ENCODE data around the gene SLC6A4.

SLC6A4 gene

DNA sequence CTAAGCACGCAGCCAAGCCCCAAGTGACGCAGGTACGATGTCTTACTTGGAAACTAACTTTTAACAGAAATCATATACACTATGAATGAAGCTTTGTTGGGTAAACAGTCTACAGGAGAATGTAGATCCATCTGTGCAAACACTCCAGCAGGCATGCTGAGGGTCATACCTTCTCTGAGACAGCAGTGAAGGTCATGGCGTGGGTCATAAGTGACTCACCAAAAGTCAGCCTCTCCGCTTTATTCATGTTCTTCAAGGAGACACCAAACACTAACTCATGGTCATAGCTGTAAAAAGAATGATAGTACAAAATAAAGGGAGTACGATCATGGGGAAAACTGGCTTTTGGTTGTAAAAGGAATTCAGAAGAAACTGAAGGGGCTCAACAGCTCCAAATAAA is 35.6 kb upstream of the SLC6A4 start:
- TF ChIP-seq, protein P1, sequence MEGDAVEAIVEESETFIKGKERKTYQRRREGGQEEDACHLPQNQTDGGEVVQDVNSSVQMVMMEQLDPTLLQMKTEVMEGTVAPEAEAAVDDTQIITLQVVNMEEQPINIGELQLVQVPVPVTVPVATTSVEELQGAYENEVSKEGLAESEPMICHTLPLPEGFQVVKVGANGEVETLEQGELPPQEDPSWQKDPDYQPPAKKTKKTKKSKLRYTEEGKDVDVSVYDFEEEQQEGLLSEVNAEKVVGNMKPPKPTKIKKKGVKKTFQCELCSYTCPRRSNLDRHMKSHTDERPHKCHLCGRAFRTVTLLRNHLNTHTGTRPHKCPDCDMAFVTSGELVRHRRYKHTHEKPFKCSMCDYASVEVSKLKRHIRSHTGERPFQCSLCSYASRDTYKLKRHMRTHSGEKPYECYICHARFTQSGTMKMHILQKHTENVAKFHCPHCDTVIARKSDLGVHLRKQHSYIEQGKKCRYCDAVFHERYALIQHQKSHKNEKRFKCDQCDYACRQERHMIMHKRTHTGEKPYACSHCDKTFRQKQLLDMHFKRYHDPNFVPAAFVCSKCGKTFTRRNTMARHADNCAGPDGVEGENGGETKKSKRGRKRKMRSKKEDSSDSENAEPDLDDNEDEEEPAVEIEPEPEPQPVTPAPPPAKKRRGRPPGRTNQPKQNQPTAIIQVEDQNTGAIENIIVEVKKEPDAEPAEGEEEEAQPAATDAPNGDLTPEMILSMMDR (IDR thresholded peaks at IDR 0.05; ENCODE audit: control insufficient read depth, insufficient read depth, low read depth, low read length, missing control alignments), result no peak
- H3K4me3 ChIP-seq (ENCODE audit: control insufficient read depth, low read depth, low read length), result no peak overlapping the region
- no peak for DNase-seq (ENCODE audit: low read depth)

DNA sequence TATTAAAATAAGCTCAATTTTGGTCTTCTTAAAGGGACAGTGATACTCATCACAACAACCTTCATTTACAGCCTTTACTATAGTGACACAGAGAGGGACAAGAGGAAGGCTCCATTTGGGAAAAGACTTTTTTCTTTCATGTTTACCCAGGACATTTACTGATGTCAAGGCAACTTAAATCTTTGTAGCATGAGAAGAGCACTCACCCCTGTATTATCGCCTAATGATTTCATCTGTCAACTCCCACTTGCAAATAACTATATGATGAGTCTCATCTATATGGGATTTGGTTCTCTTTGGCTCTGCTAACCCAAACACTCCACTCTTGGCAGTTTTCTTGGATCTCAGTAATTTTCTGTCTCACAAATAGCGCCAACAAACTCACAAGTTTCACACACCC is 32.1 kb upstream of the SLC6A4 start:
- TF ChIP-seq, protein P1 (IDR thresholded peaks at IDR 0.05; ENCODE audit: control insufficient read depth, insufficient read depth, low read depth, low read length, missing control alignments), result no peak
- H3K4me3 ChIP-seq (ENCODE audit: control insufficient read depth, low read depth, low read length), result no peak overlapping the region
- no peak for DNase-seq (ENCODE audit: low read depth)

DNA sequence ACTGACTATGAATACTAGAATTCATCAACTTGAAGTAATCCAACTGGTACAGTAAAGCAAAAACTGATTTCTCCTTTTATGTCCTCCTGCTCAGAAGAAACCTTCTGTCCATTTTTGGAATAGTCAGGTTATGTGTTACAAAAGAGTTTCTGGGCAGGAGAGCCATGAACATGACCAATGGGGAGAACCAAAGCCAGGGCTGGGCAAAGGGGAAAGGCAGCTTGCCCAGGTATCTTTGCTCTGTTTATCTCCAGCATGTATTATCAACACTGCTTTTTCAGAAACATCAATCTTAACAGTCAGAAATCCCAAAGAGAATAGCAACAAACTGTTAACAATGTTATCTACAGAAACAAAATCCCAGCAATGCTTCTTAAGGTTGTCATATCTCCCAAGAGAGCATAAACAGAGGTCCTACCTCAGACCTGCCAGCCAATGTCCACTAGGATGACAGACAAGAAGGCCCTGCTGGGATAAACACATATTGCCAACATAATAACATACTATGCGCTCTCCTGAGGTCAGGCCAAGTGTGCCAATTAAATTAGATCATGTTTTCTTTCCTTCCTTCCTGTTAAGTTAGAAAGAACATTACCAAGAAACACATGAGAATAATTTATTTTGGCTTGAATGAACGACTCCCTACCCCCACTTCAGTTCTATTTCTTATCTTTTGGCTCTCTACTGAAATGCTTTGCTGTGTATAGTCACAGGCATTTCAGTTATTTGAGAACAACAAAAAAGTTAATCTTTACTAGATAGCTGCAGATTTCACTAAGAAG is 28.2 kb upstream of the SLC6A4 start:
- DNase-seq (ENCODE audit: low read depth), result peak; percentile 29

DNA sequence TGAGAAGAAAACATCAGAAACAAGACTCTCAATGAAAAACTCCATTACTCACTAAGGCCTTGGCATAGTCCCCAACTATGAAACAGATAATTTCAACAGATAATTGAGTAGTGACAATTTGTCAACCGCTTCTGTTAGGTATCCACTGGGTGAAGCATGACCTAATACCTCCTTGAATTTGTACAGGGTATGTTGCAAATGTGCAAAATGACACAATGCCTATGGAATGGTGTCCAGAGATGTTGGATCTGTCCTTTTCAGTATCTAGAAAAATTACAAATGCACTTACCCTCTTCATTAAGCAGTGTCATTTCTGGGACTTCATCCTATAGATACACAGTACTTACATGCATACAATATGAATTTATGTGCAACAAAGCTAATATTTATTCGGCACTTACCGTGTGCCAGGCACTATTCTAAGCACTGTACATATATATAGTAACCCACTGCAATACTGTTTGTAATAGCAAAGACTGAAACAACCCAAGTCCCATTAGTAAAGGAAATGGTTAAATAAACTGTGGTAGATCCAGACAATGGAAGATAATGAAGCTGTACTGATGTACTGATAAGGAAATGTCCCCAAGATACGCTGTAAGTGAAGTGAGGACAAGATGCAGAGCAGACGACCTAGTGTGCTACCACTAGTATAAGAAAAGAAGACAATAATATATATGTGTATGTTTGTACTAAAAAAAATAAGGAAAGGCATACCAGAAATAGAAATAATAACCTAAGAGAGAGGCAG is 21.4 kb upstream of the SLC6A4 start:
- no peak overlapping the region for H3K4me3 ChIP-seq (ENCODE audit: control insufficient read depth, low read depth, low read length)
- DNase-seq (ENCODE audit: low read depth), result no peak
- TF ChIP-seq, protein P1 (IDR thresholded peaks at IDR 0.05; ENCODE audit: control insufficient read depth, insufficient read depth, low read depth, low read length, missing control alignments), result no peak

More for the DNA sequence above, 28.2 kb upstream of the SLC6A4 start:
- TF ChIP-seq, protein P1 (IDR thresholded peaks at IDR 0.05; ENCODE audit: control insufficient read depth, insufficient read depth, low read depth, low read length, missing control alignments), result no peak
- H3K4me3 ChIP-seq (ENCODE audit: control insufficient read depth, low read depth, low read length), result no peak overlapping the region

DNA sequence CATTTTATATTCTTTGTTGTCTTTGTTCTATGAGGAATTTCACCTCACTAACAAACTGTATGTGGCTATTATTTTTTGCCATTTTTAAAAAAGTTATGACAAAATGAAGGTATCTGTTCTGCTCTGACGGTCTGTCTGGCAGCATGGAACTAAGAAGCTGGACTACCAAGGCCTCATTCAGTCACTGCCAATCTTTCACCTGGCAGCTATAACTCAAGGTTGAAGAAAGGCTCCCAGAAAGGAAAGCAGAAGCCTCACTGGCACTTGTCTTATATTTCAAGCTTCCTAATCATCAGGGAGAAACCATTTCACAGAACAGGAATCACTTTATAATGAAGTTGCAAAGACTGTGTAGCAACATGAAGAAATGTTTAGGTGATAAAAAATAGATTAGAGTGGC is 18.7 kb upstream of the SLC6A4 start:
- no peak for DNase-seq (ENCODE audit: low read depth)
- TF ChIP-seq, protein P1 (IDR thresholded peaks at IDR 0.05; ENCODE audit: control insufficient read depth, insufficient read depth, low read depth, low read length, missing control alignments), result no peak
- H3K4me3 ChIP-seq (ENCODE audit: control insufficient read depth, low read depth, low read length), result no peak overlapping the region

DNA sequence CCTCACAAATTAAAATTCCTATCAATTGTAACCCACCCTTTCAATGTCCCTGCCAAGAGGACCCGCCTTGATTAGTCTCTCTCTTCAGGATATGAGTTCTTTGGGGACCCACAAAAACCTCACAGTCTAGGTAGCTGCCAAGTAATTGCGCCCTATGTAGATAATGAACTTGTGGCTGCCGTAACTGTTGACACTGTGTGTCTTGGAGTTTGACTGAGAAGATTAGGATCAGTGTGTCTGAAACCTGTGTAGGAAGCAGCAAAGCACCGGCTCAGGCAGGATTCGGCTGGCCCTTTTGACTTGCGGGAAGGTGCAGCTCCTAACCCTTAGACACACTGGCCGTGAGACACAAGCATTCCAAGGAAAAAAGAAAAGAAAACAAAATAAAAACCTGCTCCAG is 17.8 kb upstream of the SLC6A4 start:
- DNase-seq (ENCODE audit: low read depth), result no peak
- no peak overlapping the region for H3K4me3 ChIP-seq (ENCODE audit: control insufficient read depth, low read depth, low read length)
- TF ChIP-seq, protein P1 (IDR thresholded peaks at IDR 0.05; ENCODE audit: control insufficient read depth, insufficient read depth, low read depth, low read length, missing control alignments), result no peak

Data from AG09309 (cell line).